DOHH2 (cell line): Measurements from ENCODE around the gene EPPIN.

Experiments used
- H3F3A ChIP-seq: fragments of 200-600 bp; sonication (generic), shearing (Covaris generic); 2 replicates; pipeline ENCODE4 v1.6.0; 2016; ENCODE audit warnings: antibody characterized with exemption, mild to moderate bottlenecking; ENCODE audit not compliant: control insufficient read depth, insufficient read depth
- H3K27ac ChIP-seq: fragments of 200-600 bp; sonication (generic); 2 replicates; pipeline ENCODE4 v1.5.1; 2014; ENCODE audit warnings: low read depth, mild to moderate bottlenecking, low read length, moderate library complexity
- H3K27me3 ChIP-seq: fragments of 200-600 bp; sonication (generic); 2 replicates; pipeline ENCODE4 v1.6.1; 2014; ENCODE audit warnings: mild to moderate bottlenecking, low read length, mixed read lengths; ENCODE audit not compliant: control insufficient read depth
- H3K36me3 ChIP-seq: fragments of 200-600 bp; sonication (generic); 2 replicates; pipeline ENCODE4 v1.6.1; 2014; ENCODE audit warnings: mild to moderate bottlenecking, low read length, moderate library complexity, mixed read lengths; ENCODE audit not compliant: control insufficient read depth
- H3K4me1 ChIP-seq: fragments of 200-600 bp; sonication (generic); 2 replicates; pipeline ENCODE4 v1.6.1; 2014; ENCODE audit warnings: mild to moderate bottlenecking, low read length, mixed read lengths; ENCODE audit not compliant: control insufficient read depth
- H3K4me2 ChIP-seq: fragments of 200-600 bp; sonication (generic); 2 replicates; pipeline ENCODE4 v1.6.0; 2014; ENCODE audit warnings: mild to moderate bottlenecking, low read length, moderate library complexity
- H3K4me3 ChIP-seq: fragments of 200-600 bp; sonication (generic); 2 replicates; pipeline ENCODE4 v1.5.1; 2014; ENCODE audit warnings: mild to moderate bottlenecking, low read length, mixed read lengths
- H3K79me2 ChIP-seq: fragments of 200-600 bp; sonication (generic); 2 replicates; pipeline ENCODE4 v1.6.1; 2014; ENCODE audit warnings: mild to moderate bottlenecking, low read length, mixed read lengths; ENCODE audit not compliant: control insufficient read depth
- H3K9me2 ChIP-seq: fragments of 200-600 bp; sonication (generic); replicated peaks from 2 replicates; pipeline ENCODE4 v1.6.1; 2014; ENCODE audit warnings: mild to moderate bottlenecking, low read length, mixed read lengths; ENCODE audit not compliant: control insufficient read depth
- H3K9me3 ChIP-seq: fragments of 200-600 bp; sonication (generic); 2 replicates; pipeline ENCODE4 v1.6.1; 2014; ENCODE audit warnings: antibody characterized with exemption, low read length, mixed read lengths; ENCODE audit not compliant: control insufficient read depth, insufficient read depth
- H4K20me1 ChIP-seq: fragments of 200-600 bp; sonication (generic); 2 replicates; pipeline ENCODE4 v1.6.0; 2014; ENCODE audit warnings: low read depth, mild to moderate bottlenecking, antibody characterized with exemption, low read length, moderate library complexity; ENCODE audit not compliant: control insufficient read depth, insufficient read depth
- EZH2phosphoT487 ChIP-seq: fragments of 200-600 bp; sonication (generic); IDR thresholded peaks from 2 replicates; pipeline ENCODE4 v1.6.1; 2017; ENCODE audit warnings: borderline replicate concordance, mild to moderate bottlenecking, antibody characterized with exemption, low read length, moderate library complexity, mixed read lengths
- TF ChIP-seq, protein P1 (sequence below): fragments of 200-600 bp; sonication (generic); IDR thresholded peaks from one replicate; pipeline ENCODE4 v1.5.1; 2014; ENCODE audit warnings: antibody characterized with exemption, mild to moderate bottlenecking, low read depth, low read length; ENCODE audit not compliant: poor library complexity, severe bottlenecking

Gene EPPIN

DNA sequence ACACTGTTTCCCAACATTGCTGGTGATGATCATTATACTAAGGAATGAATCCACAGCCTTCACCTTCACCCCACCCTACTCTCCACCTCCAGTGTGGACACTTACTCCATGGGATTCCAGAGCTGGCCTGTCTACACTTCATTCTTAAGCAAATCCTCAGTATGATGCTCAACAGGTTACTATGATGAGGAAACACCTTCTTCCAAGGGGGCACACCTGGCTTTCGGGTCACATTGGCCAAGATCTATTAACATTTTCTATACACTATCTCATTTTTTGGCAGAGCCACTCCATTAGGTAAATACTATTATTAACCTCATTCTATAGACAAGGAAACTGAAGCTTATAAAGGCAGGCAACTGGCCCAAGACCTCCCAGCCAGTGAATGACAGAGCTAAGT, 8.0 kb upstream of the EPPIN start:
- no peak for TF ChIP-seq EZH2phosphoT487
- TF ChIP-seq, protein P1, sequence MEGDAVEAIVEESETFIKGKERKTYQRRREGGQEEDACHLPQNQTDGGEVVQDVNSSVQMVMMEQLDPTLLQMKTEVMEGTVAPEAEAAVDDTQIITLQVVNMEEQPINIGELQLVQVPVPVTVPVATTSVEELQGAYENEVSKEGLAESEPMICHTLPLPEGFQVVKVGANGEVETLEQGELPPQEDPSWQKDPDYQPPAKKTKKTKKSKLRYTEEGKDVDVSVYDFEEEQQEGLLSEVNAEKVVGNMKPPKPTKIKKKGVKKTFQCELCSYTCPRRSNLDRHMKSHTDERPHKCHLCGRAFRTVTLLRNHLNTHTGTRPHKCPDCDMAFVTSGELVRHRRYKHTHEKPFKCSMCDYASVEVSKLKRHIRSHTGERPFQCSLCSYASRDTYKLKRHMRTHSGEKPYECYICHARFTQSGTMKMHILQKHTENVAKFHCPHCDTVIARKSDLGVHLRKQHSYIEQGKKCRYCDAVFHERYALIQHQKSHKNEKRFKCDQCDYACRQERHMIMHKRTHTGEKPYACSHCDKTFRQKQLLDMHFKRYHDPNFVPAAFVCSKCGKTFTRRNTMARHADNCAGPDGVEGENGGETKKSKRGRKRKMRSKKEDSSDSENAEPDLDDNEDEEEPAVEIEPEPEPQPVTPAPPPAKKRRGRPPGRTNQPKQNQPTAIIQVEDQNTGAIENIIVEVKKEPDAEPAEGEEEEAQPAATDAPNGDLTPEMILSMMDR: no peak
- Histone ChIP-seq H3K4me3 (no peak overlapping the region), H3K4me2 (no peak overlapping the region), H3K27me3 (no peaks in the 10 kb centered on the region), H4K20me1 (no peaks in the 10 kb centered on the region), H3K9me2 (no peaks in the 10 kb centered on the region), H3K27ac (no peak overlapping the region), H3F3A (no peaks in the 10 kb centered on the region), H3K79me2 (no peaks in the 10 kb centered on the region), H3K9me3 (no peaks in the 10 kb centered on the region), H3K4me1 (no peaks in the 10 kb centered on the region), H3K36me3 (no peaks in the 10 kb centered on the region)

DNA sequence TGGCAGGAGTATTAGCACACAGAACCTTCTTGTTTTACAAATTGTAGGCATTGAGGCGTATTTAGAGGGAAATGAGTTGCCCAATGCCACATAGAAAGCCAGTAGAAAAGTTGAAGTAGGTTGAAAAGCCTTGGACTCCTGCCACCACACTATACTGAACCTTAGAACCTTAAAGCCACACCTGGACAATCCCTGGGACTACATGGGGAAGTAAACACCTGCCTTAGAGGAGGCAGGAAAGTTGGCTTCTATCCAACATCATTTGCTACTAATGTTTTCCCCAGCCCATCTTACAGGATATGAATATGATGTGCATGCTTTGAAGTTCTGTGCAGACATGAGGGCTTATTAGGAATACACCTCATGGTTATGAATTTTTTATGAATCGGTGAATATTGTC, 5.3 kb upstream of the EPPIN start:
- Histone ChIP-seq H3K4me1 (no peaks in the 10 kb centered on the region), H4K20me1 (no peaks in the 10 kb centered on the region), H3K9me3 (no peaks in the 10 kb centered on the region), H3K27ac (no peak overlapping the region), H3K4me3 (no peak overlapping the region), H3F3A (no peaks in the 10 kb centered on the region), H3K27me3 (peaks cover 5% of the 10 kb centered on the region), H3K4me2 (no peak overlapping the region), H3K9me2 (no peaks in the 10 kb centered on the region), H3K79me2 (no peaks in the 10 kb centered on the region), H3K36me3 (no peaks in the 10 kb centered on the region)
- TF ChIP-seq EZH2phosphoT487: no peak
- TF ChIP-seq, protein P1: no peak

DNA sequence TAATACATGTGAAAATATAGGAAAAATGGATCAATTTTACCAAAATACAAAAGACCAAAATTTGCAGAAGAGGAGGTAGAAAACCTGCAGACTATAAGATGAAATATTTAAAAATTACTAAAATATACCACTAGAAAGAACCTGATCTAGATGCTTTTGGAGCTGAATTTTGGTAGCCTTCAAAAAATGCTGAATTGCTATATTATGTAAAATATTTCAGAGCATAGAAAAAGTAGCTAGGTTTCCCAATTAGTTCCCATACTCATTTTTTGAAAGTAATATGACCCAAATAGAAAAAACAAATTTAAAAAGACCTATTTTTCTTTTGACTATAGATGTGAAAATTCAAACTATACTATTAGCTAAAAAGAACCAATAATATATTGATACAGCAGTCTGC, 3.6 kb upstream of the EPPIN start:
- no peaks in the 10 kb centered on the region for H3K9me3 ChIP-seq
- no peak overlapping the region for H3K4me2 ChIP-seq
- H3K4me3 ChIP-seq: no peak overlapping the region
- H3K27ac ChIP-seq: no peak overlapping the region
- no peaks in the 10 kb centered on the region for H3K36me3 ChIP-seq
- peaks cover 19% of the 10 kb centered on the region for H3K27me3 ChIP-seq
- no peaks in the 10 kb centered on the region for H3K9me2 ChIP-seq
- H4K20me1 ChIP-seq: no peaks in the 10 kb centered on the region
- no peak for TF ChIP-seq EZH2phosphoT487
- TF ChIP-seq, protein P1: no peak
- H3F3A ChIP-seq: no peaks in the 10 kb centered on the region
- H3K79me2 ChIP-seq: no peaks in the 10 kb centered on the region
- no peaks in the 10 kb centered on the region for H3K4me1 ChIP-seq

DNA sequence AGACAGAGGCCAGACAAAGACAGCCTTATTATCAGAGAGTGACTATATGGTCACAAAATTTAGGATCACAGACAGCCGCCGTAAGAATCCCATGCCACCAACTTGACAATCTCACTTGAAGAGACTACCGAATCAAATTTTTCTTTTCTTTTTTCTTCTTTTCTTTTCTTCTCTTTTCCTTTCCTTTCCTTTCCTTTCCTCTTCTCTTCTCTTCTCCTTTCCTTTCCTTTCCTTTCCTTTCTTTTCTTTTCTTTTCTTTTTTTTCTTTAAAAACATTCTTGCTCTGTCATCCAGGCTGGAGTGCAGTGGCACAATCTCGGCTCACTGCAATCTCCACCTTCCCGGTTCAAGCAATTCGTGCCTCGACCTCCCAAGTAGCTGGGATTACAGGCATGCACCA, 1.2 kb upstream of the EPPIN start:
- TF ChIP-seq EZH2phosphoT487: no peak

More for the DNA sequence above, 1.2 kb upstream of the EPPIN start:
- Histone ChIP-seq H3K79me2 (no peaks in the 10 kb centered on the region), H3K36me3 (no peaks in the 10 kb centered on the region), H4K20me1 (no peaks in the 10 kb centered on the region), H3K4me3 (no peak overlapping the region), H3K9me3 (no peaks in the 10 kb centered on the region), H3F3A (no peaks in the 10 kb centered on the region), H3K4me2 (no peak overlapping the region), H3K27ac (no peak overlapping the region), H3K27me3 (peaks cover 22% of the 10 kb centered on the region), H3K9me2 (no peaks in the 10 kb centered on the region), H3K4me1 (no peaks in the 10 kb centered on the region)
